ENCODE measurements around the gene IL10RA. TPM values are rescaled to one million over a fixed set of nuclear protein-coding genes. Genes with fewer than 3 reads are reported as not detected.

IL10RA gene
- total and polyA plus RNA-seq, 10 donors, result 32.9 to 239 (median 156) TPM

GRCh38 chr11:118042796-118043195 lies 56.6 kb downstream of the IL10RA start:
- Histone ChIP-seq H3K27me3 (replicated peaks in 1 of 7) (no peaks in the 10 kb centered on the region), H3K36me3 (no peaks in the 10 kb centered on the region), H3K27ac (no peak overlapping the region), H3K4me3 (no peak overlapping the region), H3K9me3 (no peaks in the 10 kb centered on the region), H3K4me1 (peaks cover 0 to 24% (median 6%) of the 10 kb centered on the region in 6 donors)
- intact Hi-C loops (cut with DNase I; ENCODE audit: low total_unique reads), result no loop called here
- DNase-seq, result no peak
- WGBS, 5 donors, result 72 to 77% (median 74%) methylated on average over 4 of the region's 4 CpGs
- TF ChIP-seq, protein P1, sequence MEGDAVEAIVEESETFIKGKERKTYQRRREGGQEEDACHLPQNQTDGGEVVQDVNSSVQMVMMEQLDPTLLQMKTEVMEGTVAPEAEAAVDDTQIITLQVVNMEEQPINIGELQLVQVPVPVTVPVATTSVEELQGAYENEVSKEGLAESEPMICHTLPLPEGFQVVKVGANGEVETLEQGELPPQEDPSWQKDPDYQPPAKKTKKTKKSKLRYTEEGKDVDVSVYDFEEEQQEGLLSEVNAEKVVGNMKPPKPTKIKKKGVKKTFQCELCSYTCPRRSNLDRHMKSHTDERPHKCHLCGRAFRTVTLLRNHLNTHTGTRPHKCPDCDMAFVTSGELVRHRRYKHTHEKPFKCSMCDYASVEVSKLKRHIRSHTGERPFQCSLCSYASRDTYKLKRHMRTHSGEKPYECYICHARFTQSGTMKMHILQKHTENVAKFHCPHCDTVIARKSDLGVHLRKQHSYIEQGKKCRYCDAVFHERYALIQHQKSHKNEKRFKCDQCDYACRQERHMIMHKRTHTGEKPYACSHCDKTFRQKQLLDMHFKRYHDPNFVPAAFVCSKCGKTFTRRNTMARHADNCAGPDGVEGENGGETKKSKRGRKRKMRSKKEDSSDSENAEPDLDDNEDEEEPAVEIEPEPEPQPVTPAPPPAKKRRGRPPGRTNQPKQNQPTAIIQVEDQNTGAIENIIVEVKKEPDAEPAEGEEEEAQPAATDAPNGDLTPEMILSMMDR (IDR thresholded peaks at IDR 0.05 in 8 of 11, conservative IDR thresholded peaks at IDR 0.05 in 3 of 11), result no peak
- TF ChIP-seq POLR2AphosphoS5 (IDR thresholded peaks at IDR 0.05), result no peak
- TF ChIP-seq POLR2A (IDR thresholded peaks at IDR 0.05), result no peak

DNA sequence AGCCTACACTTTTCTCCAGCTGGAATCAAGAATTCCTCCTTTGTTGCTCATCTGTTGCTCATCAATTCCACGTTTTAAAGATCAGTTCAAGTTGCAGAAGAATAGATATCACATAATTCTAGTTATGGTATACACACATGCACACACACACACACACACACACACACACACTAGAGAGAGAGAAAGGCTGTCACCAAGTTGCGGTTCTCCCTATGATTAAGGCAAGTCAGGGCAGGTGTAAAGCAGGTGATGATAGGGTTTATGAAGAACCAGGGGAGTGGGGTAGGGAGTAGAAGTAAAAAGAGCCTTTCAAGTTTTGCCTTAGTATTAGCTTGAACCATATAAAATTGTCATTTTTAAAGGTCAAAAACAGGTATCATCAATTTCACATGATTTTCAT lies 59.0 kb downstream of the IL10RA start:
- intact Hi-C loops (cut with DNase I; ENCODE audit: low total_unique reads), result loop anchor here (5.0 kb wide), 1 partner anchor 93 kb away; no protein-coding TSS in a partner anchor
- TF ChIP-seq POLR2A (IDR thresholded peaks at IDR 0.05) (no peak), POLR2AphosphoS5 (IDR thresholded peaks at IDR 0.05) (no peak)
- TF ChIP-seq, protein P1 (IDR thresholded peaks at IDR 0.05 in 8 of 11, conservative IDR thresholded peaks at IDR 0.05 in 3 of 11), result no peak
- Histone ChIP-seq H3K27me3 (replicated peaks in 1 of 7) (no peaks in the 10 kb centered on the region), H3K36me3 (no peaks in the 10 kb centered on the region), H3K27ac (peak overlapping the region in 1 of 8 donors; percentile 56), H3K9me3 (no peaks in the 10 kb centered on the region), H3K4me3 (no peak overlapping the region), H3K4me1 (peaks cover 0 to 36% (median 10%) of the 10 kb centered on the region in 6 donors)
- 68 to 84% (median 82%) methylated on average over 2 of the region's 2 CpGs for WGBS, 5 donors
- no peak for DNase-seq

DNA sequence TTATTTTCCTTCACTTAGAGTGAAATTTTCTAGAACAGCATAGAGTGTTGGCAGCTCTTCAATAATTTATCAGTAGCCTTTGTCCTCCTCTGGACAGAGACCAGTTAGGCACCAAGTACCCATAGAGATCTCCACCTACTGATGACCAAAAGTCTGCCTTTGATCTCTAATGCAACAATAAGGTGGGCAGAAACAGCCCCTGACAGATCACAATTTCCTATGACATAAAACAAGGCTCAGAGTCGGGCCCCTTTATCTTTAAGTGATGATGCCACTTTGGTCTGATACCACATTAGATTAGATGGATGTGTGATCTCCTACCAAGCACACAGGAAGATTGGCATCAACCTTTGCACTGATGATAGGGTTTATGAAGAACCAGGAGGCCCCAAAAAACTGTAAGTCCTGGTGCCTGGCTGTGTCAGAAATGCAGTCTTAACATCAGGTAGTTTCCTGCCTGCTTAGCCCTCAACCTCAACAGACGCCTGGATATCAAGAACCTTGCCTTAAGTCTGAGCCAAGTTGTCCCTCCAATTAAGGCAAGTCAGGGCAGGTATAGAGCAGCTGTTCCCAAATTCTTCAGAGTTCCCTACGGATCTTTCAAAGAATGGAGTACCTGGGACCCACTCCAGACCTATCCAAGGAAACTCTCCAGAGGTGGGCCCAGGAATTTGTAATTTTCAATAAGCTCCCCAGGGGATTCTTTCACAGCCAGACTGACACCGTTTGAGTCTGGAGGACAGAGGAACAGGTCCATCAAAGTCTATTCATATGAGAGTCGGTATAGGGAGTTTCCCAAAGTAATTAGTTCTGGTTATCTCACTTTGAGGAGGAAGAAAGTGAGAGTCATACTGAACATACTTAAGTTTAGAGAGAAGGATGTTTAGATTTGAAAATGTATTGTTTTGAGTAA lies 60.1 kb downstream of the IL10RA start:
- WGBS, 5 donors, result 49 to 67% (median 58%) methylated on average over 5 of the region's 5 CpGs
- TF ChIP-seq POLR2A (IDR thresholded peaks at IDR 0.05) (no peak), POLR2AphosphoS5 (IDR thresholded peaks at IDR 0.05) (no peak)
- TF ChIP-seq, protein P1 (IDR thresholded peaks at IDR 0.05 in 8 of 11, conservative IDR thresholded peaks at IDR 0.05 in 3 of 11), result no peak
- Histone ChIP-seq H3K4me3 (no peak overlapping the region), H3K36me3 (no peaks in the 10 kb centered on the region), H3K27me3 (replicated peaks in 1 of 7) (no peaks in the 10 kb centered on the region), H3K27ac (peak overlapping the region in 5 of 8 donors; percentile 28 to 56 (median 38)), H3K4me1 (peaks cover 0 to 48% (median 20%) of the 10 kb centered on the region in 6 donors), H3K9me3 (no peaks in the 10 kb centered on the region)
- intact Hi-C loops (cut with DNase I; ENCODE audit: low total_unique reads), result loop anchor here (5.0 kb wide), 1 partner anchor 94 kb away; no protein-coding TSS in a partner anchor
- no peak for DNase-seq

All from spleen (tissue), 11 donors.